ENCODE data around the gene SGCA.

DNA sequence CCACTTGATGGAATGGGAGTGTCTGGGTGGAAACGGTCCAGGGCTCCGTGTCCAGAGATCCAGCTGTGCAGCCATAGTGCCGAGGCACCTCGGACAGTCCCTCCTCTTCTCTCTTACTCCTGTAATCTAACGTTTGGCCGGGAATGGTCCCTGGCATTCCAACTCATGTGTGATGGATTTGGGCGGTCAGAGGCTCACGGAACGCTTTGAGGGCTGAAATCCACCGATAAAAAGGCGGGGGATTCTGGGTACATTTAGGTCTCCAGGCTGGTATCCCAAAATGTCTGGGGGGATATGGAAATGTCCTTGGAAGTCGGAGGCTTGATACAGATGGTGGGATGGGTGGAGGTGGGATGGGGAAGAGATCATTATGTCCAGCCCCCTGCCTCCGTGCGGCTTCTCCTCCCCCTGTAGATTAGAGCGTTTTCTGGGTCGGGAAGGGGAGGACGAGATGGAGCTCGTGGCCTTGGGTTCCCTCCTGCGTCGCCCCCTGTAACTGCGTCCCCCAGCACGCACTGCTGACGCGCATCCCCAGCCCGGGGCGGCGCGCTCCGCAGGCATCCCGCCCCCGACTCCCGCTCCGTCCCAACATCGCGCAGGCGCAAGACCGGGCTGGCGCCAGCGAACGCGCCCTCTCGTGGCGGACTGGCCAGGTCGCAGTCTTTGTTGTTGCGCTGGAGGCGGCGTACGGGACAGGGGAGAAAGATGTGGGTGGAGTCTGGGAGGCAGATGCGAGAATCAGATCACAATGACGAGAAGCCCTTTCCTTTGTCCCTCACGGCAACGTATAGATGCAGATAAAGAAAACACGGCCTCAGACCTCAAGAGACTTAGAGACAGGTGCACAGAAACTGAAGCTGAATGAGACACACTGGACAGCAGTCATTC is 4.5 kb upstream of the SGCA start:
- TF ChIP-seq EZH2 (optimal IDR thresholded peaks at IDR 0.05; ENCODE audit: low read depth, low read length) = no peak
- TF ChIP-seq, protein P1, sequence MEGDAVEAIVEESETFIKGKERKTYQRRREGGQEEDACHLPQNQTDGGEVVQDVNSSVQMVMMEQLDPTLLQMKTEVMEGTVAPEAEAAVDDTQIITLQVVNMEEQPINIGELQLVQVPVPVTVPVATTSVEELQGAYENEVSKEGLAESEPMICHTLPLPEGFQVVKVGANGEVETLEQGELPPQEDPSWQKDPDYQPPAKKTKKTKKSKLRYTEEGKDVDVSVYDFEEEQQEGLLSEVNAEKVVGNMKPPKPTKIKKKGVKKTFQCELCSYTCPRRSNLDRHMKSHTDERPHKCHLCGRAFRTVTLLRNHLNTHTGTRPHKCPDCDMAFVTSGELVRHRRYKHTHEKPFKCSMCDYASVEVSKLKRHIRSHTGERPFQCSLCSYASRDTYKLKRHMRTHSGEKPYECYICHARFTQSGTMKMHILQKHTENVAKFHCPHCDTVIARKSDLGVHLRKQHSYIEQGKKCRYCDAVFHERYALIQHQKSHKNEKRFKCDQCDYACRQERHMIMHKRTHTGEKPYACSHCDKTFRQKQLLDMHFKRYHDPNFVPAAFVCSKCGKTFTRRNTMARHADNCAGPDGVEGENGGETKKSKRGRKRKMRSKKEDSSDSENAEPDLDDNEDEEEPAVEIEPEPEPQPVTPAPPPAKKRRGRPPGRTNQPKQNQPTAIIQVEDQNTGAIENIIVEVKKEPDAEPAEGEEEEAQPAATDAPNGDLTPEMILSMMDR (IDR thresholded peaks at IDR 0.05; ENCODE audit: low read length) = peak; percentile 94
- TF ChIP-seq EZH2phosphoT487 (IDR thresholded peaks at IDR 0.05; ENCODE audit: low read length) = no peak

Measured in MM.1S (cell line).